K562 (cell line): ENCODE measurements around the gene PRR35. TPM values are rescaled to one million over a fixed set of nuclear protein-coding genes. Genes with fewer than 3 reads are reported as not detected.

Experiments used
- ATF3 ChIP-seq, 2 experiments: fragments of 450-650 bp in 1 of 2; sonication (generic) in 1 of 2; formaldehyde crosslinking in 1 of 2; IDR thresholded peaks in 1 of 2; conservative IDR thresholded peaks in 1 of 2; 2 replicates each; pipeline versions ENCODE4 v1.6.1 to v1.8.1; 2016 to 2023; ENCODE audit warnings: mild to moderate bottlenecking in 2 of 2, moderate library complexity in 2 of 2, inconsistent platforms in 1 of 2, missing genetic modification reagents in 1 of 2
- DEAF1 ChIP-seq: fragments of 450-650 bp; formaldehyde crosslinking; IDR thresholded peaks from 2 replicates; pipeline ENCODE4 v1.4.0; 2020; ENCODE audit warnings: mild to moderate bottlenecking, moderate library complexity
- FOSL1 ChIP-seq: fragments of 200-800 bp; sonication (Bioruptor generic); conservative IDR thresholded peaks from 2 replicates; pipeline ENCODE4 v1.6.1; 2016; ENCODE audit warnings: missing genetic modification characterization, missing compliant biosample characterization
- NFIC ChIP-seq: fragments of 450-650 bp; IDR thresholded peaks from 2 replicates; pipeline ENCODE4 v1.6.1; 2017; ENCODE audit warnings: mild to moderate bottlenecking, inconsistent platforms
- PREB ChIP-seq: sonication (generic); formaldehyde crosslinking; IDR thresholded peaks from 2 replicates; pipeline ENCODE4 v1.8.1; 2023; ENCODE audit warnings: mild to moderate bottlenecking, missing genetic modification reagents
- UBTF ChIP-seq, 2 experiments: IDR thresholded peaks; 2 replicates each; pipeline ENCODE4 v1.6.1; 2012; ENCODE audit warnings: improper control_type of control experiment in 2 of 2, low read depth in 2 of 2, low read length in 2 of 2, borderline replicate concordance in 1 of 2
- polyA plus RNA-seq, 8 experiments: library from polyadenylated mRNA; depleted of rRNA in 4 of 8; stranded (reverse) in 5 of 8; unstranded in 3 of 8; fragments of >200 nt; fragmentation: Nextera tagmentation in 2 of 8; fragmentation: Illumina TruSeq in 1 of 8; extraction: Ambion mirVana in 2 of 8; extraction: Trizol in 1 of 8; gene quantifications; 2 replicates each; pipeline versions ENCODE4 v1.2.1 to v1.2.3, GENCODE V29; 2011 to 2014; ENCODE audit warnings: inconsistent platforms in 1 of 8, missing spikeins in 1 of 8
- total RNA-seq, 7 experiments: library from RNA; depleted of rRNA in 6 of 7; stranded (reverse); fragments of >200 nt in 6 of 7; fragmentation: Illumina TruSeq in 2 of 7; extraction: Trizol in 2 of 7; gene quantifications; 2 replicates each; pipeline versions ENCODE4 v1.2.1 to v1.2.3, GENCODE V29; 2011 to 2021; ENCODE audit warnings: low replicate concordance in 1 of 7

The PRR35 gene
- total and polyA plus RNA-seq, 9 of the 15 experiments (the other 6 are each of a cell fraction or from before 2014, with no cell fraction given): 0.17 to 0.45 (median 0.21) TPM; not detected in 5

- TF ChIP-seq ATF3 (IDR thresholded peaks at IDR 0.05) (no peak), ATF3 (CRISPR knock-in tag; conservative IDR thresholded peaks at IDR 0.05) (peak; percentile 61; the same call in 1 of the 2 replicates), DEAF1 (CRISPR knock-in tag) (no peak), NFIC (no peak), FOSL1 (tag) (0 out of 2 replicates have a peak, but pooled peaks have one; percentile 1), UBTF (IDR thresholded peaks at IDR 0.05; ENCODE audit: borderline replicate concordance in 1 of 2, low read depth in 2 of 2, low read length in 2 of 2) (0 out of 4 replicates have a peak, but pooled peaks of 1 of the 2 experiments have one; percentile 58), PREB (CRISPR knock-in tag) (peak; percentile 62; the same call in 1 of the 2 replicates)
These were observed 33.8 kb upstream of the PRR35 start (continued) for GRCh38 chr16:526181-527014.
